ENCODE results near the gene EXOC6. TPM values are rescaled to one million over a fixed set of nuclear protein-coding genes. Genes with fewer than 3 reads are reported as not detected.

The EXOC6 gene
- total and polyA plus RNA-seq, 9 donors: 6.2 to 12.8 (median 9.7) TPM

GRCh38 chr10:92880917-92881316, 32.6 kb downstream of the EXOC6 start:
- H3K36me3 ChIP-seq: no peaks in the 10 kb centered on the region
- no peak overlapping the region for H3K27ac ChIP-seq
- H3K27me3 ChIP-seq: no peaks in the 10 kb centered on the region
- no peaks in the 10 kb centered on the region for H3K4me1 ChIP-seq (ENCODE audit: insufficient read depth)
- H3K9me3 ChIP-seq: no peaks in the 10 kb centered on the region
- WGBS, 3 donors: 75 to 85% (median 81%) methylated on average over 2 of the region's 2 CpGs
- H3K4me3 ChIP-seq: no peak overlapping the region
- no peak for DNase-seq
- TF ChIP-seq CTCF (IDR thresholded peaks at IDR 0.05): no peak
- TF ChIP-seq EP300 (IDR thresholded peaks at IDR 0.05): no peak
- no peak for TF ChIP-seq POLR2A (IDR thresholded peaks at IDR 0.05)
- intact Hi-C loops (cut with DNase I): loop anchor here in 1 of 4 donors (10.0 kb wide), 3 partner anchors 356 to 474 kb away; no protein-coding TSS in a partner anchor

- TF ChIP-seq CTCF (IDR thresholded peaks at IDR 0.05) (no peak), POLR2A (IDR thresholded peaks at IDR 0.05) (no peak), EP300 (IDR thresholded peaks at IDR 0.05) (no peak)
- no peak for DNase-seq
- WGBS, 3 donors: 95 to 98% (median 98%) methylated on average over 1 of the region's 1 CpG
- H3K9me3 ChIP-seq: no peaks in the 10 kb centered on the region
- H3K4me1 ChIP-seq (ENCODE audit: insufficient read depth): no peaks in the 10 kb centered on the region
- no peak overlapping the region for H3K27ac ChIP-seq
- H3K27me3 ChIP-seq: no peaks in the 10 kb centered on the region
- no peak overlapping the region for H3K4me3 ChIP-seq
- intact Hi-C loops (cut with DNase I): loop anchor here in 1 of 4 donors (10.0 kb wide), 3 partner anchors 362 to 468 kb away; no protein-coding TSS in a partner anchor
- no peaks in the 10 kb centered on the region for H3K36me3 ChIP-seq
Observed at GRCh38 chr10:92886334-92886961, 38.1 kb downstream of the EXOC6 start.

- Histone ChIP-seq H3K9me3 (no peaks in the 10 kb centered on the region), H3K27me3 (no peaks in the 10 kb centered on the region), H3K4me3 (no peak overlapping the region), H3K27ac (no peak overlapping the region), H3K36me3 (no peaks in the 10 kb centered on the region), H3K4me1 (ENCODE audit: insufficient read depth) (peaks cover 3% of the 10 kb centered on the region)
- intact Hi-C loops (cut with DNase I): no loop called here
- TF ChIP-seq EP300 (IDR thresholded peaks at IDR 0.05) (no peak), CTCF (IDR thresholded peaks at IDR 0.05) (no peak)
- DNase-seq: no peak
Observed at GRCh38 chr10:92890471-92890870, 42.2 kb downstream of the EXOC6 start.

GRCh38 chr10:92891885-92892690, 43.8 kb downstream of the EXOC6 start:
- H3K4me3 ChIP-seq: no peak overlapping the region
- peak; percentile 19 to 40 (median 27) for DNase-seq
- H3K4me1 ChIP-seq (ENCODE audit: insufficient read depth): peaks cover 3% of the 10 kb centered on the region
- no peak for TF ChIP-seq EP300 (IDR thresholded peaks at IDR 0.05)
- no peak for TF ChIP-seq POLR2A (IDR thresholded peaks at IDR 0.05)
- TF ChIP-seq CTCF (IDR thresholded peaks at IDR 0.05): no peak
- intact Hi-C loops (cut with DNase I): no loop called here
- 61 to 87% (median 72%) methylated on average over 5 of the region's 5 CpGs for WGBS, 3 donors
- H3K27me3 ChIP-seq: no peaks in the 10 kb centered on the region
- no peaks in the 10 kb centered on the region for H3K36me3 ChIP-seq
- H3K9me3 ChIP-seq: no peaks in the 10 kb centered on the region
- no peak overlapping the region for H3K27ac ChIP-seq
